NCI-H146 treated with DMSO at 0.1 percent for 48 hours (cell line): ENCODE data around the gene PALLD.

Experiments used
- DNase-seq: peaks from one replicate; lab custom pipeline; 2025; ENCODE audit not compliant: unreplicated experiment; lab: John Stamatoyannopoulos, UW

PALLD gene

GRCh38 chr4:168642591-168642990, 145.7 kb downstream of the PALLD start:
- no peak for DNase-seq

- no peak for DNase-seq
These were observed 146.4 kb downstream of the PALLD start for GRCh38 chr4:168643111-168643795.

DNA sequence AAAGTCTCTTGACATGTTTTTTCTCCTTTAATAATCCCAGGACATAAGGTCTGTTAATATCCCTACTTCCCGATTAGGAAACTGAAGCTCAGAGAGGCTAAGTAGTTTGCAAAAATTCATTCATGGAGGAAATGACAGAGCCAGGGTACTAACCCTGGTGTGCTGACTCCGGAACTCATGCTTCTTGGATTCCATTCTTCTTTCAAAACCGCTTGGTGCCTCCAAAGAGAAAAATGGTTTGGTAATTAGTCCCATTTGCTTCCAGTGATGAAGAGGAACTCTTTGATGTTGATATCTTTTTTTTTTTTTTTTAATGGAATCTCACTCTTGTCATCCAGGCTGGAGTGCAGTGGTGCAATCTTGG, 146.9 kb downstream of the PALLD start:
- no peak for DNase-seq

- DNase-seq: no peak
These were observed 149.3 kb downstream of the PALLD start for GRCh38 chr4:168646001-168646768.

DNA sequence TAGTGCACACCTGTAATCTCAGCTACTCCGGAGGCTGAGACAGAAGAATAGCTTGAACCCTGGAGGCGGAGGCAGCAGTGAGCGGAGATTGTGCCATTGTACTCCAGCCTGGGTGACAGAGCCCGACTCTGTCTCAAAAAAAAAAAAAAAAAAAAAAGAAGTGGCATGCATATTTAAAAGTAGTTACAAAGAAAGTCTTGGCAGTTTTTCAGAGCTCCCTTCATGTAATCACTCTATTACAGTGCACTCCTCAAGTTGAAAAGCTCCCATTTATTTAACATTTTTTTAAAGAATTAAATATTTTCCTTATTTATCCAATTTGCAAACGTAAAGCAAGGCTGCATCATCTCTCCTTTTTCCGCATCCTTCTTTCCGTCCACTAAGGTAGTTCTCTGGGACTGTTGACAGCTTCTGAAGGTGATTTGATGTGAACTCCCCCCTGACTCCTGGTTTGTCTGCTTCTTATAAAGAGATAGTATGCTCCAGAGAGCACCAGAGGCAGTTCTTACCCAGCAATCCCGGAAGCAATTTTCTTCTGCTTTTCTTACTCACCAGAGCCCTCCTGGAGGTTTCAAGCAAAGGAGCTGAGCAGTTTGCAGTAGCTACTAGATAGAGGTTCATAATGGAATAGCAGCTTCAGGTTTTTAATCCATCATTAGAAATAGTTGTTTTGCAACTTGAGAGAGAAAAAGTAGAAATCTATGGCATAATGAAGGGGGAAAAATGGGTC, 151.0 kb downstream of the PALLD start:
- no peak for DNase-seq

DNA sequence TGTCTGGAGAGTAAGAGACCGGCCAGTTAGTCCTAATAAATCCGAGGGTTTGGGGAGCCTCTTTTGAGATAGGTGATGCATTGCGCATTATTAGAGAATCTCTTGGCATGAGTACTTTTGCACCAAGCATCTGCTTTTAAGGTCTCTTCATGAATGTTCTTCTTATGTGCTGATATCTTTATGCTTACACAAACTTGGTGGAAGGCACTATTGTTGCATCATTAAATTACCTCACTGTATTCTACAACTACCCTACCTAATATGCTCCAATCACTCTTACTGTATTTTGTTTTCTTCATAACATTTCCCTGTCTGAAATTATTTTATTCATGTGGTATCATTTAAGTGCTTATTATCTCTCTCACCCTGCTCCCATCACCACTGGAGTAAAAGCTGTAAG, 151.6 kb downstream of the PALLD start:
- DNase-seq: no peak

- DNase-seq: no peak
These were observed 152.1 kb downstream of the PALLD start for GRCh38 chr4:168648929-168649328.

- no peak for DNase-seq
These were observed 154.5 kb downstream of the PALLD start for GRCh38 chr4:168651374-168651773.

DNA sequence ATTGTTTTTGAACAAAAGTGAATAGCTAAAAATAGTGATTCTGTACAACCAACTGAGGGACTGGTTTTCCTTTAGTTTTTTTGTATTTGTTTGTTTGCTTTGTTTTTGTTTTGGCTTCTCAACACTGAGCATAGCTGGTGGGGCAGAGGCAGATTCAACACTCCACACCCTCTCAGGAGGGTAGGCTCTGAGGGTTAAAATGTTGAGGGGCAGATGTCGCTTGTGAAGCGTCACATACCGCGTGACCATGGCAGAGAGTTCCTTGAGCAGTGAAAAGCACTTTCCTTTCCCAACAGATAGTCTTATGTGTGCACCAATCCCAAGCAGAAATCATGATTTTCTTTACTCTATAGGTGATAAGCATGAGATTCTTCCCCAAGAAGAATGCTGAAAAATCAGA, 155.0 kb downstream of the PALLD start:
- no peak for DNase-seq

GRCh38 chr4:168652755-168653154, 155.9 kb downstream of the PALLD start:
- DNase-seq: no peak

- DNase-seq: no peak
These were observed 157.4 kb downstream of the PALLD start for GRCh38 chr4:168654104-168654847.

DNA sequence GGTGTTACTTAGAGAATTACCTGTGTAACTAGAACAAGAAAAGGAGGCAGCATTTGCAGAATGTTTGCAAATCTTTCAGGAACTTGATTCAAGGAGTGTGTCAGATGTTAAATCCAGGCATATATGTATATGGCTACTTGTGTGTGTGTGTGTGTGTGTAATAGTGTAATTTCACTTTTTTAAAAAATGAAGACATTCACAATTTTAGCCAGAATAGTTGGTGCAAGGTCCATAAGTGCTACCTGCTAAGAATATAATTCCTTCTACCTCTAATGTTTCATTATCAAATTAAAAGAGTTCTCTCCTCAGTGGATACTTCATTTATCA, 158.0 kb downstream of the PALLD start:
- DNase-seq: no peak

- no peak for DNase-seq
These were observed 158.3 kb downstream of the PALLD start for GRCh38 chr4:168655182-168655581.

- no peak for DNase-seq
These were observed 159.3 kb downstream of the PALLD start for GRCh38 chr4:168656055-168656660.

- no peak for DNase-seq
These were observed 160.2 kb downstream of the PALLD start for GRCh38 chr4:168656946-168657473.

DNA sequence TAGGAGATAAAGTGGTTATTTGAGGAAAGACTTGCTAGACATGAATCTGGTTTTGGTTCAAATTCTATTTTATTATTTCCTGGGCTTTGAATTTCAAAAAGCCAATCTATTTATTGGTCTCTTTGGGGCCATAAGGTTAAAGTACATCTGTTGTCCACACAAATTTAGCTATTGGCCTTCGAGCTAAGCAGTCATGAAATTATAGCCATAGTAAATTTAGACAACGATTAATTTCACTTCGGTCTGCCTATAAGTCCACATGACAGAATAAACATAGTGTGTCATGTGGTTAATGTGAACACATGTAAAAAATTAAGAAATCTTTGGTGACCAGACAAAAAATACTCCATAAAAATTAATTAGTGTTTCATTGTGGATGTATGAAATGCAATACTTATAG, 161.9 kb downstream of the PALLD start:
- no peak for DNase-seq

- no peak for DNase-seq
These were observed 163.1 kb downstream of the PALLD start for GRCh38 chr4:168659741-168660465.

GRCh38 chr4:168662297-168662984, 165.6 kb downstream of the PALLD start:
- DNase-seq: no peak

DNA sequence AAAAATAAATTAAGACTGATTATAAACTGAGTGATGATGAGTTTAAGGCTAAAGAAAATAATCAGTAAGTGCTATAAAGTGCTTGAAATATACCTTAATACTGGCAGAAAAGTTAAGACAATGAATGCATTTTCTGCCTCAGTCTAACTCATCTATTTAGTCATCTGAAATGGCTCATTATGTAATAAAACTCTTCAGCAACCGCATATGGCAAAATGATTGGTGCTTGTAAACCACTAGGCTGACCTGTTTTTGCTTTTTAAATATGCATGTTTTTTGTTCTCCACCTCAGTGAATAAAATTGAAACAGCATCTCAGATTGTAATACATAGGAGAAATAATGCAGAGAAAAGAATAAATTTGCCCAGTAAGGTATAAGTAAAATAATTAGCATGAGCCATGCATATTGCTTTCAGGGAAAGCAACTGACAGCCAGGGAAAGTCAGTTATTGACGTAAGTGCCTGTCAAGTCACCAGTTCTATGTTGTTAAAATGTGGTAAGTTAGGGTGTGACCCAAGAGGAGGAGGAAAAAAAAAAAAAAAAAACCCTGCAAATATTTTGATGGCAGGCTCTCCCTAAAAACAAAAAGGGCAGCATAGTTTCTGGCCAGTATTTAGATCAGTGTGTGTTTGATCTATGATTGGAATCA, 167.5 kb downstream of the PALLD start:
- no peak for DNase-seq
